ENCODE data around the gene CDH2. TPM values are rescaled to one million over a fixed set of nuclear protein-coding genes. Genes with fewer than 3 reads are reported as not detected.

Gene CDH2
- polyA plus RNA-seq, 1 donor (not counting 4 experiments of a cell fraction or from before 2014, with no cell fraction given) = 0.46 TPM

GRCh38 chr18:27901424-27902226, 275.3 kb downstream of the CDH2 start:
- H3K27ac ChIP-seq (ENCODE audit: control insufficient read depth, insufficient read depth, low read length) = no peak overlapping the region
- no peaks in the 10 kb centered on the region for H3K9me3 ChIP-seq (ENCODE audit: control insufficient read depth, low read depth, low read length)
- no peaks in the 10 kb centered on the region for H3K4me1 ChIP-seq (ENCODE audit: control insufficient read depth, extremely low read depth, insufficient read depth, low read length)
- H3K36me3 ChIP-seq (ENCODE audit: control insufficient read depth in 2 of 2, extremely low read depth in 1 of 2, insufficient read depth in 2 of 2, low read length in 2 of 2) = no peaks in the 10 kb centered on the region
- H2AFZ ChIP-seq (ENCODE audit: control insufficient read depth, low read length) = no peak overlapping the region
- H3K9me1 ChIP-seq (ENCODE audit: control insufficient read depth, extremely low read depth, insufficient read depth, low read length) = no peaks in the 10 kb centered on the region
- no peak overlapping the region for H3K4me2 ChIP-seq (ENCODE audit: control insufficient read depth, extremely low read depth, insufficient read depth, low read depth, low read length)
- DNase-seq (ENCODE audit: low read depth, low spot score) (no peak), FAIRE-seq (no peak)
- TF ChIP-seq EZH2 (IDR thresholded peaks at IDR 0.05; ENCODE audit: low read length) = no peak
- TF ChIP-seq, protein P1, sequence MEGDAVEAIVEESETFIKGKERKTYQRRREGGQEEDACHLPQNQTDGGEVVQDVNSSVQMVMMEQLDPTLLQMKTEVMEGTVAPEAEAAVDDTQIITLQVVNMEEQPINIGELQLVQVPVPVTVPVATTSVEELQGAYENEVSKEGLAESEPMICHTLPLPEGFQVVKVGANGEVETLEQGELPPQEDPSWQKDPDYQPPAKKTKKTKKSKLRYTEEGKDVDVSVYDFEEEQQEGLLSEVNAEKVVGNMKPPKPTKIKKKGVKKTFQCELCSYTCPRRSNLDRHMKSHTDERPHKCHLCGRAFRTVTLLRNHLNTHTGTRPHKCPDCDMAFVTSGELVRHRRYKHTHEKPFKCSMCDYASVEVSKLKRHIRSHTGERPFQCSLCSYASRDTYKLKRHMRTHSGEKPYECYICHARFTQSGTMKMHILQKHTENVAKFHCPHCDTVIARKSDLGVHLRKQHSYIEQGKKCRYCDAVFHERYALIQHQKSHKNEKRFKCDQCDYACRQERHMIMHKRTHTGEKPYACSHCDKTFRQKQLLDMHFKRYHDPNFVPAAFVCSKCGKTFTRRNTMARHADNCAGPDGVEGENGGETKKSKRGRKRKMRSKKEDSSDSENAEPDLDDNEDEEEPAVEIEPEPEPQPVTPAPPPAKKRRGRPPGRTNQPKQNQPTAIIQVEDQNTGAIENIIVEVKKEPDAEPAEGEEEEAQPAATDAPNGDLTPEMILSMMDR (optimal IDR thresholded peaks at IDR 0.05 in 1 of 3, IDR thresholded peaks at IDR 0.05 in 1 of 3, conservative IDR thresholded peaks at IDR 0.05 in 1 of 3; ENCODE audit: extremely low read depth in 1 of 3, insufficient read depth in 2 of 3, low read length in 3 of 3) = no peak
- no peaks in the 10 kb centered on the region for H4K20me1 ChIP-seq (ENCODE audit: control insufficient read depth, extremely low read depth, insufficient read depth, low read length)
- no peak overlapping the region for H3K4me3 ChIP-seq (ENCODE audit: control insufficient read depth in 2 of 3, extremely low read depth in 1 of 3, insufficient read depth in 2 of 3, low read depth in 1 of 3, low read length in 3 of 3)
- H3K27me3 ChIP-seq (ENCODE audit: control insufficient read depth, extremely low read depth, insufficient read depth, low read length) = no peaks in the 10 kb centered on the region
- dilution Hi-C loops (cut with MboI; ENCODE audit: extremely low pct_ligation_motif_present, low sequenced_read_pairs) = no loop called here
- H3K79me2 ChIP-seq (ENCODE audit: control insufficient read depth, insufficient read depth, low read length) = no peaks in the 10 kb centered on the region
- H3K9ac ChIP-seq (ENCODE audit: control insufficient read depth, extremely low read depth, insufficient read depth, low read length) = no peak overlapping the region

Measured in keratinocyte (primary cell).